Measurements from ENCODE around the gene CD180. TPM values are rescaled to one million over a fixed set of nuclear protein-coding genes. Genes with fewer than 3 reads are reported as not detected.

CD180 gene
- total RNA-seq, 3 donors from 2014 or later: 0.87 to 1.4 (median 1.3) TPM

DNA sequence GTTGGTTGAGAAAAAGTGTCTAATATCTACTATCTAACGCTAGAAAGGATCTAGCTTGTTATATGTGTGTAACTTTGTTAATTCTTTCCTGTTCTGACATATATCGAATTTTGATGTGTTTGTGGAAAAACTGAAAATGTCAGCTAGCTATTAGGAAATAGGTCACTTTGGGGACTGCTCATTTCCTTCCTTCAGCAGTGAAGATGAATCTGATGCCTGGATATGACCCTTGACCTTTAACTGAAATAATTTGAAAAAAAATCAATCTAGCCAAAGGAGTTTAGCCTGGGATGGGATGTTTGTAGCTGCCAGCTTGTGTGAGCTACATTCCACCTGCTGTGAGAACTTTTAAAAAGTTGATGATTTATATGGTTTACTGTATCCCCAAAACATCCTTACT, 66.8 kb downstream of the CD180 start:
- Histone ChIP-seq H3K9me3 (no peaks in the 10 kb centered on the region), H3K36me3 (ENCODE audit: low read depth) (no peaks in the 10 kb centered on the region), H3K4me3 (no peak overlapping the region), H3K4me1 (ENCODE audit: low read depth) (no peaks in the 10 kb centered on the region)
- TF ChIP-seq CTCF (IDR thresholded peaks at IDR 0.05): no peak
- intact Hi-C loops (cut with DNase I, micrococcal nuclease): no loop called here
- DNase-seq (no peak), ATAC-seq (no peak)
